ENCODE results near the gene SORCS1. TPM values are rescaled to one million over a fixed set of nuclear protein-coding genes. Genes with fewer than 3 reads are reported as not detected.

The SORCS1 gene
- total RNA-seq, 2 experiments from 2014 or later = not detected

DNA sequence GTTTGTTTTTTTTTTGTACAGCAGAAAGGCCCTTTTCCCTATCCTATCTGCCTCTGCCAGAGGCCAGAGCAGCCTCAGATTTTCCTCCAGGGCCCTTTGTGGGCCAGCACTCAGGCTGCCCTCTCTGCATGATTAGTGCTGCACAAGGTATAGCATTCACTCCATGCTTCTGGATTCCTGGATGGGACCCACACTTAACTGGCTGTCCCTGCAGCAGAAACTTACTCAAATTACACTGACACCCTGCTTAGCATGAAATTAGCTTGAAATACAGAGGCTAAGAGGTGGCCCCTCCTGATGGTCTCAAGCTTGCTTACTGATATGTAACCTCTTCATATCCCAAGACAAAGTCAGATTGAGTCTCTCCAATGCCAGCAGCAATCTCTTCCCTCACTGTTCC lies 239.3 kb downstream of the SORCS1 start:
- Histone ChIP-seq H3K36me3 (ENCODE audit: insufficient read depth, low read length) (no peaks in the 10 kb centered on the region), H3K9me3 (ENCODE audit: control insufficient read depth in 1 of 2, insufficient read depth in 1 of 2, low read length in 2 of 2) (peaks cover 0 to 8% of the 10 kb centered on the region in 2 experiments), H3K27ac (ENCODE audit: low read depth in 1 of 2, low read length in 2 of 2) (no peak overlapping the region), H3K27me3 (ENCODE audit: control insufficient read depth in 1 of 2, insufficient read depth in 2 of 2, low read length in 2 of 2) (no peaks in the 10 kb centered on the region), H3K4me3 (ENCODE audit: low read length) (no peak overlapping the region), H3K4me1 (ENCODE audit: insufficient read depth, low read length) (no peaks in the 10 kb centered on the region)
- Mint-ChIP-seq H3K4me3 (no peak overlapping the region), H3K27ac (no peak overlapping the region), H3K9me3 (peaks cover 2% of the 10 kb centered on the region), H3K36me3 (ENCODE audit: low read depth) (no peaks in the 10 kb centered on the region), H3K4me1 (ENCODE audit: low read depth) (no peaks in the 10 kb centered on the region), H3K27me3 (no peaks in the 10 kb centered on the region)
- intact Hi-C loops (cut with DNase I, micrococcal nuclease) = no loop called here
- DNase-seq (no peak), ATAC-seq (ENCODE audit: poor library complexity) (no peak)
- CTCF ChIA-PET = no interaction called here
- POLR2A ChIA-PET = no interaction called here
- TF ChIP-seq, protein P1, sequence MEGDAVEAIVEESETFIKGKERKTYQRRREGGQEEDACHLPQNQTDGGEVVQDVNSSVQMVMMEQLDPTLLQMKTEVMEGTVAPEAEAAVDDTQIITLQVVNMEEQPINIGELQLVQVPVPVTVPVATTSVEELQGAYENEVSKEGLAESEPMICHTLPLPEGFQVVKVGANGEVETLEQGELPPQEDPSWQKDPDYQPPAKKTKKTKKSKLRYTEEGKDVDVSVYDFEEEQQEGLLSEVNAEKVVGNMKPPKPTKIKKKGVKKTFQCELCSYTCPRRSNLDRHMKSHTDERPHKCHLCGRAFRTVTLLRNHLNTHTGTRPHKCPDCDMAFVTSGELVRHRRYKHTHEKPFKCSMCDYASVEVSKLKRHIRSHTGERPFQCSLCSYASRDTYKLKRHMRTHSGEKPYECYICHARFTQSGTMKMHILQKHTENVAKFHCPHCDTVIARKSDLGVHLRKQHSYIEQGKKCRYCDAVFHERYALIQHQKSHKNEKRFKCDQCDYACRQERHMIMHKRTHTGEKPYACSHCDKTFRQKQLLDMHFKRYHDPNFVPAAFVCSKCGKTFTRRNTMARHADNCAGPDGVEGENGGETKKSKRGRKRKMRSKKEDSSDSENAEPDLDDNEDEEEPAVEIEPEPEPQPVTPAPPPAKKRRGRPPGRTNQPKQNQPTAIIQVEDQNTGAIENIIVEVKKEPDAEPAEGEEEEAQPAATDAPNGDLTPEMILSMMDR (IDR thresholded peaks at IDR 0.05) = no peak

DNA sequence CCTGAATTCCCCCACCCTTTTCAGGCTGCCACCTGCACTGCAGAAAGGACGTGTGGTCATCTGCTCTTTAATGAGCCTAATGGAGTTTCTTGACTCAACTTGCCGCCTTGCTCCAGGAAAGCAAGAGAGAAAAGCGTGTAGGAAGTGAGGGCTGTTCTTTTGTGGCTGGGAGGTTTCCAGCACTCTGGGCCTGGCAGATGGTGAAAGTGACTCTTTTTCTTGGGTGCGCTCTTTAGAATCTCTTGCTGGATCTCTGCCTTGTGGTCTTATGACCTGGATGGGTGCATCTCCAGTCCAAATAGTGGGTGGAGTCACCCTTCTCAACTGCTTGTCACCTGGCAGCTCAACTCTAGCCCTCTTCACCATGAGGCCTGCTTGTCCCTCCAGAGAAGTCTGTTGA lies 244.0 kb downstream of the SORCS1 start:
- Histone ChIP-seq H3K27me3 (ENCODE audit: control insufficient read depth in 1 of 2, insufficient read depth in 2 of 2, low read length in 2 of 2) (no peaks in the 10 kb centered on the region), H3K9me3 (ENCODE audit: control insufficient read depth in 1 of 2, insufficient read depth in 1 of 2, low read length in 2 of 2) (peaks cover 0 to 8% of the 10 kb centered on the region in 2 experiments), H3K4me3 (ENCODE audit: low read length) (no peak overlapping the region), H3K4me1 (ENCODE audit: insufficient read depth, low read length) (no peaks in the 10 kb centered on the region), H3K36me3 (ENCODE audit: insufficient read depth, low read length) (no peaks in the 10 kb centered on the region), H3K27ac (ENCODE audit: low read depth in 1 of 2, low read length in 2 of 2) (no peak overlapping the region)
- H3K4me1 Mint-ChIP-seq (ENCODE audit: low read depth) = no peaks in the 10 kb centered on the region
- ATAC-seq (ENCODE audit: poor library complexity) (no peak), DNase-seq (no peak)
- no peaks in the 10 kb centered on the region for H3K36me3 Mint-ChIP-seq (ENCODE audit: low read depth)
- no peaks in the 10 kb centered on the region for H3K27me3 Mint-ChIP-seq
- TF ChIP-seq, protein P1 (IDR thresholded peaks at IDR 0.05) = no peak
- POLR2A ChIA-PET = no interaction called here
- intact Hi-C loops (cut with DNase I, micrococcal nuclease) = no loop called here
- peaks cover 2% of the 10 kb centered on the region for H3K9me3 Mint-ChIP-seq
- H3K4me3 Mint-ChIP-seq = no peak overlapping the region
- CTCF ChIA-PET = no interaction called here
- H3K27ac Mint-ChIP-seq = no peak overlapping the region

DNA sequence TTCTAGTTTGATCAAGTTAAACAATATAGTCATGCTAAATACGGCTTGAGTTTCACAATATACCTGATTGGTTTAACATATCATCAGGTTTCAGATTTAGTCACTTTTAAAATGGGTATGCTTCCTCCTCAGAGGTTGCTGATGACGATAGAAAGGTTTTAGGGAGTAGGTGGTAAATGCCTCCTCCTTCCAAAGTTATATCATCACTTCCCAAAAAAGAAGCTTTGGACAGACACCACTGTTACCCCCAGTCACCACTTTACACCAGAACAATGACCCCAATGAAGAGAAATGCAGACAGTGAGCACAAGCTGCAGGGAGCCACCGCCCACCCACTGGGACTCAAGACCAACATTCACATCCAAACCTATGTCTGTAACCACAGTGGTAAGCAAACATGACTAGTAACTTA lies 244.6 kb downstream of the SORCS1 start:
- intact Hi-C loops (cut with DNase I, micrococcal nuclease) = no loop called here
- Histone ChIP-seq H3K4me3 (ENCODE audit: low read length) (no peak overlapping the region), H3K36me3 (ENCODE audit: insufficient read depth, low read length) (no peaks in the 10 kb centered on the region), H3K4me1 (ENCODE audit: insufficient read depth, low read length) (no peaks in the 10 kb centered on the region), H3K9me3 (ENCODE audit: control insufficient read depth in 1 of 2, insufficient read depth in 1 of 2, low read length in 2 of 2) (peaks cover 0 to 8% of the 10 kb centered on the region in 2 experiments), H3K27ac (ENCODE audit: low read depth in 1 of 2, low read length in 2 of 2) (no peak overlapping the region), H3K27me3 (ENCODE audit: control insufficient read depth in 1 of 2, insufficient read depth in 2 of 2, low read length in 2 of 2) (no peaks in the 10 kb centered on the region)
- H3K4me1 Mint-ChIP-seq (ENCODE audit: low read depth) = no peaks in the 10 kb centered on the region
- TF ChIP-seq, protein P1 (IDR thresholded peaks at IDR 0.05) = no peak
- ATAC-seq (ENCODE audit: poor library complexity) = no peak
- CTCF ChIA-PET = no interaction called here
- H3K36me3 Mint-ChIP-seq (ENCODE audit: low read depth) = no peaks in the 10 kb centered on the region
- POLR2A ChIA-PET = no interaction called here
- no peak overlapping the region for H3K27ac Mint-ChIP-seq
- H3K9me3 Mint-ChIP-seq = peaks cover 5% of the 10 kb centered on the region
- H3K4me3 Mint-ChIP-seq = no peak overlapping the region
- no peaks in the 10 kb centered on the region for H3K27me3 Mint-ChIP-seq
- DNase-seq = no peak

All from CD4-positive, alpha-beta T cell (primary cell).